DND-41 (cell line): ENCODE results near the gene STARD13.

Source experiments
- ATAC-seq: fragments of 200-7000 bp; cut with Tn5 transposase; 3 replicates; pipeline ENCODE4 v1.9.1; 2021; ENCODE audit warnings: low read depth; ENCODE audit not compliant: insufficient read depth
- DNase-seq: peaks from one replicate; pipeline ENCODE4 v3.0.0-alpha.2; 2020
- H2AFZ ChIP-seq: 2 replicates; pipeline ENCODE4 v1.6.0; 2012; ENCODE audit warnings: low read depth, low read length
- H3K27ac ChIP-seq: 2 replicates; pipeline ENCODE4 v1.5.1; 2012; ENCODE audit warnings: low read length, inconsistent platforms
- H3K27me3 ChIP-seq: fragments of 200-600 bp; sonication (generic); 2 replicates; pipeline ENCODE4 v1.6.0; 2012; ENCODE audit warnings: low read length, mild to moderate bottlenecking, inconsistent platforms; ENCODE audit not compliant: insufficient read depth, poor library complexity
- H3K36me3 ChIP-seq: 2 replicates; pipeline ENCODE4 v1.5.1; 2012; ENCODE audit warnings: low read length, inconsistent platforms; ENCODE audit not compliant: insufficient read depth
- H3K4me1 ChIP-seq: 2 replicates; pipeline ENCODE4 v1.5.1; 2012; ENCODE audit warnings: mild to moderate bottlenecking, low read length; ENCODE audit not compliant: insufficient read depth
- H3K4me2 ChIP-seq: 2 replicates; pipeline ENCODE4 v1.6.0; 2012; ENCODE audit warnings: mild to moderate bottlenecking, moderate library complexity, low read length, inconsistent platforms; ENCODE audit not compliant: insufficient read depth
- H3K4me3 ChIP-seq, 2 experiments: fragments of 200-600 bp in 1 of 2; shearing (Covaris generic) in 1 of 2; 2 replicates each; pipeline ENCODE4 v1.5.1; 2012 to 2016; ENCODE audit warnings: inconsistent platforms in 2 of 2, low read length in 2 of 2, mild to moderate bottlenecking in 2 of 2, low read depth in 1 of 2, moderate library complexity in 1 of 2
- H3K79me2 ChIP-seq: 2 replicates; pipeline ENCODE4 v1.6.0; 2012; ENCODE audit warnings: low read length, inconsistent platforms; ENCODE audit not compliant: insufficient read depth
- H3K9ac ChIP-seq: 2 replicates; pipeline ENCODE4 v1.6.0; 2012; ENCODE audit warnings: low read depth, mild to moderate bottlenecking, inconsistent platforms, low read length, moderate library complexity
- H3K9me3 ChIP-seq: 2 replicates; pipeline ENCODE4 v1.5.1; 2012; ENCODE audit warnings: low read length, moderate library complexity, mild to moderate bottlenecking, inconsistent platforms; ENCODE audit not compliant: insufficient read depth, severe bottlenecking
- H4K20me1 ChIP-seq: 2 replicates; pipeline ENCODE4 v1.6.0; 2012; ENCODE audit warnings: low read length; ENCODE audit not compliant: insufficient read depth
- CTCF ChIP-seq: IDR thresholded peaks from 2 replicates; pipeline ENCODE4 v1.5.1; 2012; ENCODE audit warnings: borderline replicate concordance, low read length, moderate library complexity, mild to moderate bottlenecking; ENCODE audit not compliant: poor library complexity, severe bottlenecking; ENCODE audit errors: extremely low read depth
- EZH2 ChIP-seq: IDR thresholded peaks from 3 replicates; pipeline ENCODE4 v1.6.1; 2012; ENCODE audit warnings: borderline replicate concordance, low read depth, mild to moderate bottlenecking, moderate library complexity, low read length, inconsistent platforms; ENCODE audit not compliant: severe bottlenecking

STARD13 gene

GRCh38 chr13:33312150-33312860 lies 26.8 kb upstream of the STARD13 start:
- Histone ChIP-seq H2AFZ (no peak overlapping the region), H3K79me2 (no peaks in the 10 kb centered on the region), H3K9ac (no peak overlapping the region), H4K20me1 (no peaks in the 10 kb centered on the region), H3K36me3 (no peaks in the 10 kb centered on the region), H3K27ac (no peak overlapping the region), H3K9me3 (no peaks in the 10 kb centered on the region), H3K27me3 (no peaks in the 10 kb centered on the region), H3K4me2 (no peak overlapping the region), H3K4me3 (no peak overlapping the region), H3K4me1 (no peaks in the 10 kb centered on the region)
- no peak for TF ChIP-seq CTCF
- TF ChIP-seq EZH2, result no peak
- DNase-seq (no peak), ATAC-seq (no peak)

GRCh38 chr13:33311040-33311439 lies 25.5 kb upstream of the STARD13 start:
- ATAC-seq (no peak), DNase-seq (no peak)
- Histone ChIP-seq H2AFZ (no peak overlapping the region), H3K27ac (no peak overlapping the region), H3K27me3 (no peaks in the 10 kb centered on the region), H3K9me3 (peaks cover 3% of the 10 kb centered on the region), H4K20me1 (no peaks in the 10 kb centered on the region), H3K9ac (no peak overlapping the region), H3K79me2 (no peaks in the 10 kb centered on the region), H3K4me2 (no peak overlapping the region), H3K4me1 (no peaks in the 10 kb centered on the region), H3K4me3 (no peak overlapping the region), H3K36me3 (no peaks in the 10 kb centered on the region)
- TF ChIP-seq EZH2, result no peak
- TF ChIP-seq CTCF, result no peak

- Histone ChIP-seq H3K27me3 (no peaks in the 10 kb centered on the region), H3K9ac (no peak overlapping the region), H2AFZ (no peak overlapping the region), H3K36me3 (no peaks in the 10 kb centered on the region), H4K20me1 (no peaks in the 10 kb centered on the region), H3K4me3 (no peak overlapping the region), H3K27ac (no peak overlapping the region), H3K4me2 (no peak overlapping the region), H3K9me3 (peaks cover 3% of the 10 kb centered on the region), H3K4me1 (no peaks in the 10 kb centered on the region), H3K79me2 (no peaks in the 10 kb centered on the region)
- no peak for DNase-seq
- ATAC-seq, result no peak
- TF ChIP-seq CTCF (no peak), EZH2 (no peak)
These were observed 24.9 kb upstream of the STARD13 start for GRCh38 chr13:33310245-33311038.
